ENCODE data around the gene RPS14. TPM values are rescaled to one million over a fixed set of nuclear protein-coding genes. Genes with fewer than 3 reads are reported as not detected.
A peak's percentile ranks its signal among the peaks of the same experiment; 100 is the strongest.

The RPS14 gene
- total and polyA plus RNA-seq, 10 of the 15 experiments (the other 5 are each of a cell fraction or from before 2014, with no cell fraction given), result 2,295 to 4,047 (median 2,787) TPM

- no peak; the same call in 1 of the 2 replicates for TF ChIP-seq TBL1XR1 (IDR thresholded peaks at IDR 0.05; ENCODE audit: low read depth, low read length)
- TF ChIP-seq SMC3 (IDR thresholded peaks at IDR 0.05; ENCODE audit: borderline replicate concordance, low read length), result no peak
- no peak for TF ChIP-seq HDAC2 (IDR thresholded peaks at IDR 0.05)
- TF ChIP-seq WRNIP1 (IDR thresholded peaks at IDR 0.05; ENCODE audit: borderline replicate concordance, low read depth, low read length), result 0 out of 2 replicates have a peak, but pooled peaks have one; percentile 95
- TF ChIP-seq PAX5 (IDR thresholded peaks at IDR 0.05; ENCODE audit: borderline replicate concordance, low read depth, low read length), result no peak
- TF ChIP-seq TCF3 (IDR thresholded peaks at IDR 0.05; ENCODE audit: borderline replicate concordance, insufficient read depth, low read depth, low read length), result 0 out of 2 replicates have a peak, but pooled peaks have one; percentile 54
- no peak for TF ChIP-seq PRDM15 (CRISPR knock-in tag; IDR thresholded peaks at IDR 0.05)
- TF ChIP-seq ATF3 (IDR thresholded peaks at IDR 0.05; ENCODE audit: borderline replicate concordance, extremely low read depth, low read depth, low read length), result 0 out of 2 replicates have a peak, but pooled peaks have one; percentile 19
- peak; percentile 86 for TF ChIP-seq SMAD1 (IDR thresholded peaks at IDR 0.05; ENCODE audit: low read depth, partially characterized antibody)
- peak; percentile 48 for TF ChIP-seq USF1 (IDR thresholded peaks at IDR 0.05; ENCODE audit: borderline replicate concordance, extremely low read length, insufficient read depth, low read depth, low read length)
- peak; percentile 5; the same call in 1 of the 2 replicates for TF ChIP-seq ZBTB33 (IDR thresholded peaks at IDR 0.05)
- no peak for TF ChIP-seq CEBPB (IDR thresholded peaks at IDR 0.05; ENCODE audit: borderline replicate concordance in 1 of 2, low read depth in 2 of 2, low read length in 2 of 2)
- TF ChIP-seq ZNF384 (IDR thresholded peaks at IDR 0.05; ENCODE audit: borderline replicate concordance, low read depth, low read length), result no peak
- TF ChIP-seq E4F1 (IDR thresholded peaks at IDR 0.05; ENCODE audit: borderline replicate concordance, partially characterized antibody), result peak; percentile 93
- peak; percentile 55; the same call in 1 of the 2 replicates for TF ChIP-seq CHD2 (IDR thresholded peaks at IDR 0.05; ENCODE audit: borderline replicate concordance, low read depth, low read length)
- TF ChIP-seq CHD1 (IDR thresholded peaks at IDR 0.05; ENCODE audit: low read depth, low read length), result no peak
- no peak for TF ChIP-seq KDM1A (IDR thresholded peaks at IDR 0.05; ENCODE audit: borderline replicate concordance)
- peak; percentile 57; the same call in 1 of the 2 replicates for TF ChIP-seq SREBF1 (IDR thresholded peaks at IDR 0.05; ENCODE audit: low read length)
- TF ChIP-seq NR2F1 (conservative IDR thresholded peaks at IDR 0.05), result peak; percentile 99
Observed at GRCh38 chr5:150449517-150450339, at the start of gene RPS14 (continued).

All from GM12878 (cell line).